GM21367 (cell line): ENCODE data around the gene FCER1G.
"Not testable (repeated sequence)": the region's sequence is repeated elsewhere in the genome, so short reads cannot be mapped to it uniquely, and the experiment has no call there.

ENCODE experiments used
- ATAC-seq: cut with Tn5 transposase; IDR thresholded peaks from one replicate; pipeline ENCODE4 v1.9.1; 2021; ENCODE audit not compliant: unreplicated experiment

The FCER1G gene

GRCh38 chr1:161206411-161207140, 8.5 kb upstream of the FCER1G start:
- no peak for ATAC-seq

- no peak for ATAC-seq
Observed at GRCh38 chr1:161207173-161207572, 7.9 kb upstream of the FCER1G start.

- ATAC-seq, result no peak
Observed at GRCh38 chr1:161209790-161210409, 5.2 kb upstream of the FCER1G start.

GRCh38 chr1:161214369-161214768, 726 bp upstream of the FCER1G start:
- no peak for ATAC-seq

GRCh38 chr1:161216945-161217712, 2.0 kb downstream of the FCER1G start:
- ATAC-seq, result peak; percentile 89

- no peak for ATAC-seq
Observed at GRCh38 chr1:161217831-161218230, 2.7 kb downstream of the FCER1G start.

GRCh38 chr1:161218301-161219077, 3.4 kb downstream of the FCER1G start:
- ATAC-seq, result no peak

GRCh38 chr1:161219078-161219892, 4.2 kb downstream of the FCER1G start:
- no peak for ATAC-seq

- ATAC-seq, result no peak
Observed at GRCh38 chr1:161220002-161220401, 4.9 kb downstream of the FCER1G start.

GRCh38 chr1:161222175-161223019, 7.3 kb downstream of the FCER1G start:
- ATAC-seq, result no peak

GRCh38 chr1:161223805-161224694, 9.0 kb downstream of the FCER1G start:
- no peak for ATAC-seq

- ATAC-seq, result not testable (repeated sequence)
Observed at GRCh38 chr1:161224695-161225087, 9.6 kb downstream of the FCER1G start.

GRCh38 chr1:161225178-161225533, 10.1 kb downstream of the FCER1G start:
- no peak for ATAC-seq

GRCh38 chr1:161225534-161226319, 10.6 kb downstream of the FCER1G start, which contains the start of gene TOMM40L:
TOMM40L (plus strand) TSS chr1:161226060; CDS start chr1:161226490, 430 bp downstream.
- ATAC-seq, result peak; percentile 89

GRCh38 chr1:161226320-161226711, 11.2 kb downstream of the FCER1G start:
- no peak for ATAC-seq

GRCh38 chr1:161226759-161227158, 11.7 kb downstream of the FCER1G start:
- no peak for ATAC-seq

GRCh38 chr1:161227196-161227871, 12.2 kb downstream of the FCER1G start:
- ATAC-seq, result peak; percentile 32
